Measurements from ENCODE around the gene ACADSB.

DNA sequence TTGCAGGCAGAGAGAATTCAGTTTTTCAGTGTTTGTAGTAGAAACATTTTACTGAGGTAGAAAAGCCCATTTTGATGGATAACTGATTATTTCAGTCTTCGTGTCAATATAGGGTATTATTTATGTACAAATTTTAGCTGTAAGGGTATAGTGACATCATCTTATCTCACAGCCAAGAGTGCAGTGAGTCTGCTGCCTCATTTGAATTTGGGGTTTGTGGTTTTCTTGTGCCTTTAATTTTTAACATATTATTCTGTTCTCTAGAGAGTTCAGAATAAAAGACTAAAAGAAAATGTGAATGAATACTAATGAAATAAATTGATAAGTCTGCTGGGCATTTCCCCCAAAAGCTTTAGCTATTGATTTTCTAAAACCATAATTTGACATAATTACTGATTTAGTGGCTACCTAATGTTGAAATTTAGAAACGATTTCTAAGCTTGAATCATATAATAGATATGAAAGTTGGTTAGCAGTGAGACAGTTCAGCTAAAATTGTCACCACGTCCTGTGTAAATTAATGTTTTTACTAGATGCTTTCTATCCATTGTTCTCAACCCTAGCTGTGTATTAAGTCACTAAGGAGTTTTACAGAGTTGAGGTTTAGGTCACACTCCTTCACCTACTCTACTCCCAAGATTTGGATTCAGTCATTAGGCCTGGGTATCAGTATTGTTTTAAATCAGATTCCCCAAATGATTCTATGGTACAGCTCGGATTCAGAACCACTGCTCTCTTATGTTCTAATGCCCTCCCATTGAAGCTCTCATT lies 37.3 kb downstream of the ACADSB start:
- TF ChIP-seq, protein P1, sequence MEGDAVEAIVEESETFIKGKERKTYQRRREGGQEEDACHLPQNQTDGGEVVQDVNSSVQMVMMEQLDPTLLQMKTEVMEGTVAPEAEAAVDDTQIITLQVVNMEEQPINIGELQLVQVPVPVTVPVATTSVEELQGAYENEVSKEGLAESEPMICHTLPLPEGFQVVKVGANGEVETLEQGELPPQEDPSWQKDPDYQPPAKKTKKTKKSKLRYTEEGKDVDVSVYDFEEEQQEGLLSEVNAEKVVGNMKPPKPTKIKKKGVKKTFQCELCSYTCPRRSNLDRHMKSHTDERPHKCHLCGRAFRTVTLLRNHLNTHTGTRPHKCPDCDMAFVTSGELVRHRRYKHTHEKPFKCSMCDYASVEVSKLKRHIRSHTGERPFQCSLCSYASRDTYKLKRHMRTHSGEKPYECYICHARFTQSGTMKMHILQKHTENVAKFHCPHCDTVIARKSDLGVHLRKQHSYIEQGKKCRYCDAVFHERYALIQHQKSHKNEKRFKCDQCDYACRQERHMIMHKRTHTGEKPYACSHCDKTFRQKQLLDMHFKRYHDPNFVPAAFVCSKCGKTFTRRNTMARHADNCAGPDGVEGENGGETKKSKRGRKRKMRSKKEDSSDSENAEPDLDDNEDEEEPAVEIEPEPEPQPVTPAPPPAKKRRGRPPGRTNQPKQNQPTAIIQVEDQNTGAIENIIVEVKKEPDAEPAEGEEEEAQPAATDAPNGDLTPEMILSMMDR (conservative IDR thresholded peaks at IDR 0.05; ENCODE audit: low read depth in 2 of 2) = no peak
- no peak for TF ChIP-seq EZH2phosphoT487 (IDR thresholded peaks at IDR 0.05; ENCODE audit: unreplicated experiment)
- TF ChIP-seq EZH2 (IDR thresholded peaks at IDR 0.05; ENCODE audit: low read depth, unreplicated experiment) = no peak
- TF ChIP-seq, protein P2, sequence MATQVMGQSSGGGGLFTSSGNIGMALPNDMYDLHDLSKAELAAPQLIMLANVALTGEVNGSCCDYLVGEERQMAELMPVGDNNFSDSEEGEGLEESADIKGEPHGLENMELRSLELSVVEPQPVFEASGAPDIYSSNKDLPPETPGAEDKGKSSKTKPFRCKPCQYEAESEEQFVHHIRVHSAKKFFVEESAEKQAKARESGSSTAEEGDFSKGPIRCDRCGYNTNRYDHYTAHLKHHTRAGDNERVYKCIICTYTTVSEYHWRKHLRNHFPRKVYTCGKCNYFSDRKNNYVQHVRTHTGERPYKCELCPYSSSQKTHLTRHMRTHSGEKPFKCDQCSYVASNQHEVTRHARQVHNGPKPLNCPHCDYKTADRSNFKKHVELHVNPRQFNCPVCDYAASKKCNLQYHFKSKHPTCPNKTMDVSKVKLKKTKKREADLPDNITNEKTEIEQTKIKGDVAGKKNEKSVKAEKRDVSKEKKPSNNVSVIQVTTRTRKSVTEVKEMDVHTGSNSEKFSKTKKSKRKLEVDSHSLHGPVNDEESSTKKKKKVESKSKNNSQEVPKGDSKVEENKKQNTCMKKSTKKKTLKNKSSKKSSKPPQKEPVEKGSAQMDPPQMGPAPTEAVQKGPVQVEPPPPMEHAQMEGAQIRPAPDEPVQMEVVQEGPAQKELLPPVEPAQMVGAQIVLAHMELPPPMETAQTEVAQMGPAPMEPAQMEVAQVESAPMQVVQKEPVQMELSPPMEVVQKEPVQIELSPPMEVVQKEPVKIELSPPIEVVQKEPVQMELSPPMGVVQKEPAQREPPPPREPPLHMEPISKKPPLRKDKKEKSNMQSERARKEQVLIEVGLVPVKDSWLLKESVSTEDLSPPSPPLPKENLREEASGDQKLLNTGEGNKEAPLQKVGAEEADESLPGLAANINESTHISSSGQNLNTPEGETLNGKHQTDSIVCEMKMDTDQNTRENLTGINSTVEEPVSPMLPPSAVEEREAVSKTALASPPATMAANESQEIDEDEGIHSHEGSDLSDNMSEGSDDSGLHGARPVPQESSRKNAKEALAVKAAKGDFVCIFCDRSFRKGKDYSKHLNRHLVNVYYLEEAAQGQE (IDR thresholded peaks at IDR 0.05; ENCODE audit: unreplicated experiment) = no peak
- TF ChIP-seq POLR2AphosphoS5 (IDR thresholded peaks at IDR 0.05; ENCODE audit: low read depth) = no peak
- TF ChIP-seq, protein P3, sequence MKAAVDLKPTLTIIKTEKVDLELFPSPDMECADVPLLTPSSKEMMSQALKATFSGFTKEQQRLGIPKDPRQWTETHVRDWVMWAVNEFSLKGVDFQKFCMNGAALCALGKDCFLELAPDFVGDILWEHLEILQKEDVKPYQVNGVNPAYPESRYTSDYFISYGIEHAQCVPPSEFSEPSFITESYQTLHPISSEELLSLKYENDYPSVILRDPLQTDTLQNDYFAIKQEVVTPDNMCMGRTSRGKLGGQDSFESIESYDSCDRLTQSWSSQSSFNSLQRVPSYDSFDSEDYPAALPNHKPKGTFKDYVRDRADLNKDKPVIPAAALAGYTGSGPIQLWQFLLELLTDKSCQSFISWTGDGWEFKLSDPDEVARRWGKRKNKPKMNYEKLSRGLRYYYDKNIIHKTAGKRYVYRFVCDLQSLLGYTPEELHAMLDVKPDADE (IDR thresholded peaks at IDR 0.05) = no peak
- no peak for TF ChIP-seq CREB1 (CRISPR knock-in tag; IDR thresholded peaks at IDR 0.05; ENCODE audit: low read depth)
